Activated T-cell treated with anti-CD3 and anti-CD28 coated beads, Interleukin-2, amount 50 U/mL, for 24 hours (primary cell): ENCODE results near the gene SRL.

ENCODE experiments used
- DNase-seq: peaks from one replicate; pipeline ENCODE4 v3.0.0-alpha.2; 2020
- H3K27ac Mint-ChIP-seq: 2 replicates; pipeline ENCODE4 v1.8.0; 2020; ENCODE audit warnings: mild to moderate bottlenecking, mixed read lengths
- H3K27me3 Mint-ChIP-seq: 2 replicates; pipeline ENCODE4 v1.8.0; 2020; ENCODE audit warnings: mixed read lengths
- H3K36me3 Mint-ChIP-seq: 2 replicates; pipeline ENCODE4 v1.8.0; 2020; ENCODE audit warnings: low read depth, mixed read lengths
- H3K4me1 Mint-ChIP-seq: 2 replicates; pipeline ENCODE4 v1.8.0; 2020; ENCODE audit warnings: low read depth, mixed read lengths
- H3K4me3 Mint-ChIP-seq: 2 replicates; pipeline ENCODE4 v1.8.0; 2020; ENCODE audit warnings: mild to moderate bottlenecking, moderate library complexity, mixed read lengths
- H3K9me3 Mint-ChIP-seq: 2 replicates; pipeline ENCODE4 v1.8.0; 2020; ENCODE audit warnings: mixed read lengths

Gene SRL

GRCh38 chr16:4207229-4207628, 34.7 kb downstream of the SRL start:
- Mint-ChIP-seq H3K9me3 (no peaks in the 10 kb centered on the region), H3K27ac (no peak overlapping the region), H3K4me3 (no peak overlapping the region), H3K4me1 (peaks cover 7% of the 10 kb centered on the region), H3K27me3 (peaks cover 2% of the 10 kb centered on the region), H3K36me3 (no peaks in the 10 kb centered on the region)
- DNase-seq: no peak

- H3K9me3 Mint-ChIP-seq: no peaks in the 10 kb centered on the region
Observed at GRCh38 chr16:4206680-4207079, 35.2 kb downstream of the SRL start.

GRCh38 chr16:4205971-4206370, 35.9 kb downstream of the SRL start:
- no peak for DNase-seq
- Mint-ChIP-seq H3K36me3 (no peaks in the 10 kb centered on the region), H3K4me3 (no peak overlapping the region), H3K27me3 (peaks cover 2% of the 10 kb centered on the region), H3K9me3 (no peaks in the 10 kb centered on the region), H3K4me1 (peaks cover 7% of the 10 kb centered on the region), H3K27ac (no peak overlapping the region)

More at GRCh38 chr16:4206680-4207079, 35.2 kb downstream of the SRL start:
- Mint-ChIP-seq H3K4me1 (peaks cover 7% of the 10 kb centered on the region), H3K27ac (no peak overlapping the region), H3K4me3 (no peak overlapping the region), H3K27me3 (peaks cover 2% of the 10 kb centered on the region), H3K36me3 (no peaks in the 10 kb centered on the region)
- no peak for DNase-seq

- Mint-ChIP-seq H3K9me3 (no peaks in the 10 kb centered on the region), H3K27ac (no peak overlapping the region), H3K27me3 (peaks cover 6% of the 10 kb centered on the region)
Observed at GRCh38 chr16:4204521-4204920, 37.4 kb downstream of the SRL start.

GRCh38 chr16:4203748-4204147, 38.1 kb downstream of the SRL start:
- no peak overlapping the region for H3K4me3 Mint-ChIP-seq
- no peaks in the 10 kb centered on the region for H3K36me3 Mint-ChIP-seq
- H3K9me3 Mint-ChIP-seq: no peaks in the 10 kb centered on the region
- H3K27ac Mint-ChIP-seq: no peak overlapping the region
- H3K27me3 Mint-ChIP-seq: peaks cover 6% of the 10 kb centered on the region
- peaks cover 12% of the 10 kb centered on the region for H3K4me1 Mint-ChIP-seq
- no peak for DNase-seq

More at GRCh38 chr16:4204521-4204920, 37.4 kb downstream of the SRL start:
- no peaks in the 10 kb centered on the region for H3K36me3 Mint-ChIP-seq
- H3K4me1 Mint-ChIP-seq: peaks cover 12% of the 10 kb centered on the region
- H3K4me3 Mint-ChIP-seq: no peak overlapping the region
- DNase-seq: no peak

GRCh38 chr16:4202615-4203345, 39.1 kb downstream of the SRL start:
- Mint-ChIP-seq H3K27me3 (peaks cover 6% of the 10 kb centered on the region), H3K9me3 (no peaks in the 10 kb centered on the region), H3K36me3 (no peaks in the 10 kb centered on the region), H3K4me1 (peaks cover 12% of the 10 kb centered on the region), H3K27ac (no peak overlapping the region), H3K4me3 (no peak overlapping the region)
- DNase-seq: no peak

GRCh38 chr16:4200781-4201137, 41.1 kb downstream of the SRL start:
- no peak for DNase-seq
- Mint-ChIP-seq H3K4me1 (peaks cover 5% of the 10 kb centered on the region), H3K27me3 (peaks cover 4% of the 10 kb centered on the region), H3K36me3 (no peaks in the 10 kb centered on the region), H3K27ac (no peak overlapping the region), H3K4me3 (no peak overlapping the region), H3K9me3 (no peaks in the 10 kb centered on the region)

GRCh38 chr16:4200000-4200780, 41.7 kb downstream of the SRL start:
- no peak overlapping the region for H3K27ac Mint-ChIP-seq
- no peak for DNase-seq
- peaks cover 4% of the 10 kb centered on the region for H3K27me3 Mint-ChIP-seq
- no peak overlapping the region for H3K4me3 Mint-ChIP-seq
- H3K4me1 Mint-ChIP-seq: peaks cover 5% of the 10 kb centered on the region
- H3K9me3 Mint-ChIP-seq: no peaks in the 10 kb centered on the region
- no peaks in the 10 kb centered on the region for H3K36me3 Mint-ChIP-seq

GRCh38 chr16:4198816-4199215, 43.1 kb downstream of the SRL start:
- no peak overlapping the region for H3K4me3 Mint-ChIP-seq
- peaks cover 4% of the 10 kb centered on the region for H3K27me3 Mint-ChIP-seq
- no peak overlapping the region for H3K27ac Mint-ChIP-seq
- no peaks in the 10 kb centered on the region for H3K36me3 Mint-ChIP-seq
- no peaks in the 10 kb centered on the region for H3K9me3 Mint-ChIP-seq
- peaks cover 5% of the 10 kb centered on the region for H3K4me1 Mint-ChIP-seq
- DNase-seq: no peak

DNA sequence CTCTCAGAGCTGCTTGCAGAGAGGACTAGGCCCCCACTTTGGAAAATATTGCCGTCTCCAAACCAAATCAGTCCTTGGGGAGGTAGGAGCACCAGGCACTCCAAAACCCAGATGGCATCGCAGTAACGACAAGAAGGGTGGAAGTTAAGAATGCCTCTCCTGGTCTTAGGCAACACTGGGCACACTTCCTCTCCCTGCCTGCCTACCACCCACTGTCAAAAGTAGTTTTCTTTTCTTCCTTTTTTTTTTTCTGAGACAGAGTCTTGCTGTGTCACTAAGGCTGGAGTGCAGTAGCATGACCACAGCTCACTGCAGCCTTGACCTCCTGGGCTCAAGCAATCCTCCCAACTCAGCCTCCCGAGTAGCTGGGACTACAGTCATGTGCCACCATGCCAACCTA, 47.2 kb downstream of the SRL start:
- H3K9me3 Mint-ChIP-seq: no peaks in the 10 kb centered on the region
- no peaks in the 10 kb centered on the region for H3K27me3 Mint-ChIP-seq
- no peak overlapping the region for H3K27ac Mint-ChIP-seq
- no peak overlapping the region for H3K4me3 Mint-ChIP-seq
- no peaks in the 10 kb centered on the region for H3K4me1 Mint-ChIP-seq
- no peak for DNase-seq
- H3K36me3 Mint-ChIP-seq: no peaks in the 10 kb centered on the region

DNA sequence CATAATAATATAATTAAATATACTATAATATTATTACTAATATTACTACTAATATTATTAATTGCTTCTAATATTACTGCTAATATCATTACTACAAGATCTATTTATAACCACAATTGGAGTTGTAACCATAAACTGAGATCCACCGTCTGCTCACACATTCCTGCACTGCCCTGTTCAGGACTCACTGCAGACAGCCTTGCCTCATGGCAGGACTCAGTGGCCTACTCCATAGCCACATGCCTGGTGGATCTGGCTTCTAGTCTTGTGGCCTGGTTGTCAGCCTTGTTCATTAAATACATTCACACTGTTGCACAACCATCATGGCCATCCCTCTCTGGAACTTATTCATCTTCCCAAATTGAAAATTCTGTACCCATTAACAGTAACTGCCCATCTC, 48.0 kb downstream of the SRL start:
- Mint-ChIP-seq H3K27me3 (no peaks in the 10 kb centered on the region), H3K4me1 (no peaks in the 10 kb centered on the region), H3K9me3 (no peaks in the 10 kb centered on the region), H3K27ac (no peak overlapping the region), H3K4me3 (no peak overlapping the region), H3K36me3 (no peaks in the 10 kb centered on the region)
- no peak for DNase-seq

- peaks cover 2% of the 10 kb centered on the region for H3K27me3 Mint-ChIP-seq
- H3K36me3 Mint-ChIP-seq: no peaks in the 10 kb centered on the region
- H3K9me3 Mint-ChIP-seq: no peaks in the 10 kb centered on the region
- DNase-seq: no peak
- H3K4me1 Mint-ChIP-seq: no peaks in the 10 kb centered on the region
- no peak overlapping the region for H3K27ac Mint-ChIP-seq
- no peak overlapping the region for H3K4me3 Mint-ChIP-seq
Observed at GRCh38 chr16:4192206-4192605, 49.7 kb downstream of the SRL start.

GRCh38 chr16:4190712-4191333, 51.1 kb downstream of the SRL start:
- Mint-ChIP-seq H3K36me3 (no peaks in the 10 kb centered on the region), H3K27ac (no peak overlapping the region), H3K9me3 (no peaks in the 10 kb centered on the region), H3K27me3 (peaks cover 2% of the 10 kb centered on the region), H3K4me1 (no peaks in the 10 kb centered on the region), H3K4me3 (no peak overlapping the region)
- no peak for DNase-seq

DNA sequence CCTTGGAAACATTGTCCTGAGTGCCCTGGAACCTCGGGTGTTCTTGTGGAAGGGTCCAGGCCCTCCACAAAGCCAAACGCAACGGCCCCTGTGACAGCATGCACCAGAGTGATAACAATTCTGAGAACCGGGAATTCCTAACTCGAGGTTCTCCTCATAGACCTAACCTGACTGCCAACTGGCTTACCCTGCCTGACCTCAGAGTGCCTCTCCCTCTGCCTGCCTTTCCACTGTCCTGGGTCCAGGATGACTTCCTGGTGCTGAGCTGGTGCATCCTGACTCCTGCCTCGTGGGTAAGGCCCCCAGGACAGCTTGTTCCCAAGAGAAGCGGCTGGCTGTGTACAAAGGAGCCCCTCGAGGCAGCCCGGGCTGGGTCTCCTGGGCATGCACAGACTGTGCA, 51.8 kb downstream of the SRL start:
- Mint-ChIP-seq H3K27me3 (peaks cover 2% of the 10 kb centered on the region), H3K36me3 (no peaks in the 10 kb centered on the region), H3K4me1 (no peaks in the 10 kb centered on the region), H3K4me3 (no peak overlapping the region), H3K27ac (no peak overlapping the region), H3K9me3 (no peaks in the 10 kb centered on the region)
- DNase-seq: no peak
